Smooth muscle cell (in vitro differentiated cells): ENCODE data around the gene RPL36A. TPM values are rescaled to one million over a fixed set of nuclear protein-coding genes. Genes with fewer than 3 reads are reported as not detected.

Source experiments
- DNase-seq: peaks from one replicate; lab custom pipeline; 2025; ENCODE audit not compliant: unreplicated experiment; lab: John Stamatoyannopoulos, UW
- H2AFZ ChIP-seq: fragments of 200-600 bp; sonication (generic); 2 replicates; pipeline ENCODE4 v1.6.0; 2016; ENCODE audit warnings: antibody characterized with exemption, low read depth, mild to moderate bottlenecking
- H3F3A ChIP-seq: fragments of 200-600 bp; sonication (generic); 2 replicates; pipeline ENCODE4 v1.6.0; 2017; ENCODE audit warnings: antibody characterized with exemption, low read depth
- H3K27ac ChIP-seq: fragments of 200-600 bp; sonication (generic); 2 replicates; pipeline ENCODE4 v1.5.1; 2016; ENCODE audit warnings: low read depth, mild to moderate bottlenecking
- H3K27me3 ChIP-seq: fragments of 200-600 bp; sonication (generic); 2 replicates; pipeline ENCODE4 v1.6.1; 2016; ENCODE audit warnings: low read depth, mild to moderate bottlenecking
- H3K36me3 ChIP-seq: fragments of 200-600 bp; sonication (generic); 2 replicates; pipeline ENCODE4 v1.5.1; 2016; ENCODE audit warnings: low read depth
- H3K4me1 ChIP-seq: fragments of 200-600 bp; sonication (generic); 2 replicates; pipeline ENCODE4 v1.5.1; 2016; ENCODE audit warnings: low read depth
- H3K4me2 ChIP-seq: fragments of 200-600 bp; sonication (generic); 2 replicates; pipeline ENCODE4 v1.6.0; 2016; ENCODE audit warnings: mild to moderate bottlenecking
- H3K4me3 ChIP-seq: fragments of 200-600 bp; sonication (generic); 2 replicates; pipeline ENCODE4 v1.5.1; 2016; ENCODE audit warnings: mild to moderate bottlenecking
- H3K79me2 ChIP-seq: fragments of 200-600 bp; sonication (generic); 2 replicates; pipeline ENCODE4 v1.6.0; 2016; ENCODE audit warnings: low read depth, mild to moderate bottlenecking
- H3K9ac ChIP-seq: fragments of 200-600 bp; sonication (generic); 2 replicates; pipeline ENCODE4 v1.6.0; 2016; ENCODE audit warnings: low read depth
- H3K9me3 ChIP-seq: fragments of 200-600 bp; sonication (generic); replicated peaks from 2 replicates; pipeline ENCODE4 v1.5.1; 2016; ENCODE audit warnings: low read depth
- H4K20me1 ChIP-seq: fragments of 200-600 bp; sonication (generic); 2 replicates; pipeline ENCODE4 v1.6.0; 2016; ENCODE audit warnings: low read depth
- WGBS: methylation state at CpG from one replicate; pipeline ENCODE4 v1.1.7; 2016; ENCODE audit warnings: low lambda C conversion rate; 5-methylcytosine and 5-hydroxymethylcytosine counted together
- polyA plus RNA-seq: library from polyadenylated mRNA; unstranded; fragments of >200 nt; fragmentation: Nextera tagmentation; extraction: Ambion mirVana; gene quantifications from 2 replicates; pipeline ENCODE4 v1.2.1, GENCODE V29; 2016
- total RNA-seq: library from RNA; depleted of rRNA; stranded (reverse); fragments of >200 nt; gene quantifications from 2 replicates; pipeline ENCODE4 v1.2.3, GENCODE V29; 2014
- TF ChIP-seq, protein P1 (sequence below): fragments of 200-600 bp; sonication (generic); IDR thresholded peaks from 2 replicates; pipeline ENCODE4 v1.5.1; 2017; ENCODE audit warnings: borderline replicate concordance, mild to moderate bottlenecking, antibody characterized with exemption; ENCODE audit not compliant: insufficient read depth, poor library complexity, severe bottlenecking

The RPL36A gene
- total RNA-seq: 2,676 and 3,414 TPM in 2 replicates
- 301 and 319 TPM in 2 replicates for polyA plus RNA-seq

DNA sequence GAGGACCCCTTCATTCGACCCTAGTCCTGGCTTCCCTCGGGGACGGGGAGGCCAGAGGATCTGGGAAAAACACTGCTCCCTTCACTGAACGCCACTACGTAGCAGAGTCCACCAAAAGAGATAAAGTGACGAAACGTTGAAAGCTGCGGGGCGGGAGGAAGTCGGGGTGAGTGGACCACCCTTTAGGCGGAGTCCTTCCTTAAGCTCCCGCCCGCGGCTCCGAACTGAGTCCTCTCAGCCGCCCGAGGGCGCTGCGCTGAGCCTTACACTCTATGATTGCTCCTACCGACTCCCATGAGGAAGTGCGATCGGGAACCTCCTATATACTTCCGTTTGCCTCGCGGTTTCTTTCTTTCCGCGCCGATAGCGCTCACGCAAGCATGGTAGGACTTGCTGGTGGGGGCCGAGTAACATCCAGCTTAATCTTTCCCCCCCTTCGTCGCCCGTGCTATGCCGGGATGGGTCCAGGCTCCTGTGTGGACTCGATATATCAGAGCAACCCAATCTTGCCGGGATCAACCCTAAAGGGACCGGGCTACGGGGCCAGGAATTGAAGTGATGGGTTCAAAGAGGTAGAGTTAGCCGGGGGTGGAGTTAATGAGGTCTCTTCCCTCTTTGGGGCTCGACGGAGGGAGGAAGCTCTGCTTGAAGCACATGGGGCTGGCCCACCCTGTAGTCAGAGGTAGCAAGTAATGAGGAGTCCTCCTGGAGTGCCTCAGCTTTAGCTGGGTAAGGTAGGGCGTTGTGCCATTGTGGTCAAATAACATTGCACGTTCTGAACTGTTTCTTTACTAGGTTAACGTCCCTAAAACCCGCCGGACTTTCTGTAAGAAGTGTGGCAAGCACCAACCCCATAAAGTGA lies at the start of gene RPL36A:
TSS of gene RPL36A (plus strand) at position 348 of the 862 bp plus-strand sequence. CDS start at position 381, 33 bp downstream.
- Histone ChIP-seq H3F3A (no peaks in the 10 kb centered on the region), H3K9me3 (no peaks in the 10 kb centered on the region), H3K36me3 (no peaks in the 10 kb centered on the region), H4K20me1 (peaks cover 13% of the 10 kb centered on the region), H3K4me2 (peak within 1 kb of the TSS; percentile 85), H3K4me1 (no peaks in the 10 kb centered on the region), H3K79me2 (peaks cover 7% of the 10 kb centered on the region), H3K4me3 (peak within 1 kb of the TSS; percentile 76), H2AFZ (peak within 1 kb of the TSS; percentile 89), H3K27ac (peak within 1 kb of the TSS; percentile 44), H3K27me3 (no peaks in the 10 kb centered on the region), H3K9ac (peak within 1 kb of the TSS; percentile 61)
- peak; percentile 26 for DNase-seq
- TF ChIP-seq, protein P1, sequence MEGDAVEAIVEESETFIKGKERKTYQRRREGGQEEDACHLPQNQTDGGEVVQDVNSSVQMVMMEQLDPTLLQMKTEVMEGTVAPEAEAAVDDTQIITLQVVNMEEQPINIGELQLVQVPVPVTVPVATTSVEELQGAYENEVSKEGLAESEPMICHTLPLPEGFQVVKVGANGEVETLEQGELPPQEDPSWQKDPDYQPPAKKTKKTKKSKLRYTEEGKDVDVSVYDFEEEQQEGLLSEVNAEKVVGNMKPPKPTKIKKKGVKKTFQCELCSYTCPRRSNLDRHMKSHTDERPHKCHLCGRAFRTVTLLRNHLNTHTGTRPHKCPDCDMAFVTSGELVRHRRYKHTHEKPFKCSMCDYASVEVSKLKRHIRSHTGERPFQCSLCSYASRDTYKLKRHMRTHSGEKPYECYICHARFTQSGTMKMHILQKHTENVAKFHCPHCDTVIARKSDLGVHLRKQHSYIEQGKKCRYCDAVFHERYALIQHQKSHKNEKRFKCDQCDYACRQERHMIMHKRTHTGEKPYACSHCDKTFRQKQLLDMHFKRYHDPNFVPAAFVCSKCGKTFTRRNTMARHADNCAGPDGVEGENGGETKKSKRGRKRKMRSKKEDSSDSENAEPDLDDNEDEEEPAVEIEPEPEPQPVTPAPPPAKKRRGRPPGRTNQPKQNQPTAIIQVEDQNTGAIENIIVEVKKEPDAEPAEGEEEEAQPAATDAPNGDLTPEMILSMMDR: peak; percentile 41
- 38% methylated on average over 47 of the region's 47 CpGs for WGBS

DNA sequence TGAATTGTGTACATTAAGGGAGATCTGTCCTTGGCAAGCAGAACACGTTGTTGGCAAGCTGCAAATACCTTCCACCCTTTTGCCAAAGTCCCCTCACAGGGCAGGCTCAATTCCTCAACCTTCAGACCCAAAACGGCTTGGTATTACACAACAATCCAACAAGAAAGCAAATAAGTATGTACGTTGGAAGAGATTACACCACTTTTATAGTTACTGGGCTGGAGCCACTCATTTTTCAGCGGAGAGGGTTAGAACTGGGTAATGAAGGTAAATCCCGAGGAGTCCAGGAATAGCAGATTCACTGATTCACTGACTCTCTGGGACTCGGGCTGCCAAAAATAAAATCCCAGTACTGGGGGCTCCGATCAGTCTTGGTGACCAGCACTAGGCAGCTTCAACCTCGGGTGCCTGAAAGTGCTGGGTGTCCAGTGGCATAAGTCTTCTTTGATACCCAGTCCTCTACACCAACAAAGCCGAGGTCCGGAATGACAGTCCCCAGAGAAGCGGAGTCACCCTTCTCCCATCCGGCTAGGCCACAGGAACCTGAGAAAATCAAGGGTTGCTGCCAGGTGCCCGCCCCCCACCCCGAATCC lies 42.9 kb upstream of the RPL36A start:
- Histone ChIP-seq H3K9me3 (no peaks in the 10 kb centered on the region), H3K9ac (peak overlapping the region; percentile 74), H3K27ac (peak overlapping the region; percentile 48), H3K36me3 (no peaks in the 10 kb centered on the region), H3K27me3 (no peaks in the 10 kb centered on the region), H2AFZ (peak overlapping the region; percentile 96), H3F3A (no peaks in the 10 kb centered on the region), H4K20me1 (no peaks in the 10 kb centered on the region), H3K79me2 (peaks cover 11% of the 10 kb centered on the region), H3K4me2 (peak overlapping the region; percentile 84), H3K4me3 (peak overlapping the region; percentile 87), H3K4me1 (peaks cover 4% of the 10 kb centered on the region)
- no peak for DNase-seq
- 43% methylated on average over 14 of the region's 14 CpGs for WGBS
- TF ChIP-seq, protein P1: no peak

DNA sequence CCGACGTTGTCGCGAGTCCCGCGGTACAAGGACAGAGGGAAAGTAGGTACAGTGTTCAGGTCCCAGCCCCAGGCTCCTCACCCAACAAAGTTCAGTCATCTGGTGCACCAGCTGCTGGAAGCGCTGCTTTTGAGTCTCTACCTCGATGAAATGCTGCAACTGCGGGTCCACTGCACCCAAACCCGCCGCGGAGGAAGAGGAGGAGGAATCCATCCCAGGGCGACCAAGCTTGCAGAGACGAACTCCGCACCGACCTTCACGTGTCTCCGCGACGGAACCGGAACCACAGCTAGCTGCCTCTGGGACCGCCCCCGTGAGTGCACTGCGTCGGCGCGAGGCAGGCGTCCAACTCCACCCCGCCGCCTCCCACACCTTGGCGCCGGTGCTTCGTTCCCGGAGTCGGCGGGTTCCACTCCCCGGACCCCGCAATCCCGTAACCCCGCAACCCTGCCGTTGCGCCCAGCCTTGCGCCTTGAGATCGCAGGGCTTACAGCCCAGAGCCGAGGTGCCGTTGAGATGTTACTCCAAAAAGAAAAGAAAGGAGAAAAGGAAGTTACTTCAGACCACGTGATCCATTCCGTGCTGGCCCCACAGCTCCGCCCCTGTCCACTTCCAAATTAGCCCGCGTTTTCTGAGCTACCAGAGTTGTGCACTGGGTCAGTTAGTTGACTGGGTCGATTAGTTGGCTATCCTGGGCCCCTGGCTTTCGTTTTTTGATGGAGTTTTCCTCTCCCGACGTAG lies 42.2 kb upstream of the RPL36A start, which contains the start of gene TIMM8A:
TSS of gene TIMM8A (minus strand) at position 291 of the 741 bp plus-strand sequence. CDS start at position 213, 78 bp downstream.
- Histone ChIP-seq H3F3A (no peaks in the 10 kb centered on the region), H3K4me1 (peaks cover 4% of the 10 kb centered on the region), H3K36me3 (no peaks in the 10 kb centered on the region), H3K9me3 (no peaks in the 10 kb centered on the region), H4K20me1 (no peaks in the 10 kb centered on the region), H3K9ac (peak within 1 kb of the TSS; percentile 74), H3K27ac (peak within 1 kb of the TSS; percentile 48), H2AFZ (peak within 1 kb of the TSS; percentile 96), H3K4me3 (peak within 1 kb of the TSS; percentile 87), H3K79me2 (peaks cover 11% of the 10 kb centered on the region), H3K27me3 (no peaks in the 10 kb centered on the region), H3K4me2 (peak within 1 kb of the TSS; percentile 84)
- WGBS: 36% methylated on average over 55 of the region's 55 CpGs
- DNase-seq: peak; percentile 39
- TF ChIP-seq, protein P1: no peak
